AG10803 (cell line): ENCODE measurements around the gene NBPF26.
A peak's percentile ranks its signal among the peaks of the same experiment; 100 is the strongest.
"Not testable (repeated sequence)": the region's sequence is repeated elsewhere in the genome, so short reads cannot be mapped to it uniquely, and the experiment has no call there.

Source experiments
- DNase-seq: peaks from one replicate; pipeline ENCODE4 v3.0.0; 2010; ENCODE audit warnings: low read depth
- H3K4me3 ChIP-seq: 2 replicates; pipeline ENCODE4 v1.5.1; 2011; ENCODE audit warnings: mild to moderate bottlenecking, low read length, control low read depth
- CTCF ChIP-seq: conservative IDR thresholded peaks from 2 replicates; pipeline ENCODE4 v1.5.1; 2011; ENCODE audit warnings: mild to moderate bottlenecking, low read length, control low read depth, inconsistent platforms

NBPF26 gene

GRCh38 chr1:120723715-120724402 is at the start of gene NBPF26:
Gene NBPF26 (plus strand): TSS chr1:120723945.
- DNase-seq, result peak; percentile 90

GRCh38 chr1:120680106-120680819 is 43.5 kb upstream of the NBPF26 start:
- not testable (repeated sequence) for DNase-seq, H3K4me3 ChIP-seq

More at GRCh38 chr1:120723715-120724402, at the start of gene NBPF26:
- H3K4me3 ChIP-seq, result peak within 1 kb of the TSS; percentile 62

- DNase-seq, H3K4me3 ChIP-seq: not testable (repeated sequence)
Observed at GRCh38 chr1:120680938-120681337, 42.8 kb upstream of the NBPF26 start.

- not testable (repeated sequence) for DNase-seq, H3K4me3 ChIP-seq
Observed at GRCh38 chr1:120684397-120684796, 39.3 kb upstream of the NBPF26 start.

GRCh38 chr1:120685622-120686021 is 38.1 kb upstream of the NBPF26 start:
- not testable (repeated sequence) for H3K4me3 ChIP-seq, DNase-seq

GRCh38 chr1:120687250-120687649 is 36.5 kb upstream of the NBPF26 start:
- not testable (repeated sequence) for H3K4me3 ChIP-seq, DNase-seq

- not testable (repeated sequence) for DNase-seq
Observed at GRCh38 chr1:120700807-120701562, 22.8 kb upstream of the NBPF26 start.

GRCh38 chr1:120723358-120723714 is 409 bp upstream of the NBPF26 start:
- not testable (repeated sequence) for H3K4me3 ChIP-seq, DNase-seq

More at GRCh38 chr1:120700807-120701562, 22.8 kb upstream of the NBPF26 start:
- peak overlapping the region; percentile 38; the same call in 1 of the 2 replicates for H3K4me3 ChIP-seq

- H3K4me3 ChIP-seq, result peak overlapping the region; percentile 62
- not testable (repeated sequence) for DNase-seq
Observed at GRCh38 chr1:120724507-120724906, 762 bp downstream of the NBPF26 start.

- not testable (repeated sequence) for DNase-seq
Observed at GRCh38 chr1:120728811-120729210, 5.1 kb downstream of the NBPF26 start.

GRCh38 chr1:120769090-120769489 is 45.3 kb downstream of the NBPF26 start:
- H3K4me3 ChIP-seq, DNase-seq: not testable (repeated sequence)

More at GRCh38 chr1:120728811-120729210, 5.1 kb downstream of the NBPF26 start:
- H3K4me3 ChIP-seq, result not testable (repeated sequence)

- DNase-seq, H3K4me3 ChIP-seq: not testable (repeated sequence)
Observed at GRCh38 chr1:120805452-120805851, 81.7 kb downstream of the NBPF26 start.

GRCh38 chr1:120811822-120812221 is 88.1 kb downstream of the NBPF26 start:
- peak; percentile 54 for DNase-seq
- TF ChIP-seq CTCF, result peak; percentile 42
- H3K4me3 ChIP-seq, result not testable (repeated sequence)

- not testable (repeated sequence) for DNase-seq, H3K4me3 ChIP-seq
Observed at GRCh38 chr1:120825051-120825450, 101.3 kb downstream of the NBPF26 start.

- not testable (repeated sequence) for DNase-seq, H3K4me3 ChIP-seq
Observed at GRCh38 chr1:120826623-120827022, 102.9 kb downstream of the NBPF26 start.
